HG03039 (cell line): Measurements from ENCODE around the gene SELENBP1.
A peak's percentile ranks its signal among the peaks of the same experiment; 100 is the strongest.
"Not testable (repeated sequence)": the region's sequence is repeated elsewhere in the genome, so short reads cannot be mapped to it uniquely, and the experiment has no call there.

Experiments
- ATAC-seq: cut with Tn5 transposase; IDR thresholded peaks from one replicate; pipeline ENCODE4 v1.9.1; 2021; ENCODE audit warnings: mild to moderate bottlenecking, moderate library complexity; ENCODE audit not compliant: unreplicated experiment

SELENBP1 gene

GRCh38 chr1:151372058-151372934 lies at the start of gene SELENBP1:
SELENBP1 (minus strand) TSS chr1:151372705; CDS start chr1:151372641, 64 bp downstream.
- ATAC-seq: no peak

- ATAC-seq: no peak
These were observed 47.3 kb upstream of the SELENBP1 start for GRCh38 chr1:151419819-151420218.

- no peak for ATAC-seq
These were observed 45.6 kb upstream of the SELENBP1 start for GRCh38 chr1:151418081-151418480.

DNA sequence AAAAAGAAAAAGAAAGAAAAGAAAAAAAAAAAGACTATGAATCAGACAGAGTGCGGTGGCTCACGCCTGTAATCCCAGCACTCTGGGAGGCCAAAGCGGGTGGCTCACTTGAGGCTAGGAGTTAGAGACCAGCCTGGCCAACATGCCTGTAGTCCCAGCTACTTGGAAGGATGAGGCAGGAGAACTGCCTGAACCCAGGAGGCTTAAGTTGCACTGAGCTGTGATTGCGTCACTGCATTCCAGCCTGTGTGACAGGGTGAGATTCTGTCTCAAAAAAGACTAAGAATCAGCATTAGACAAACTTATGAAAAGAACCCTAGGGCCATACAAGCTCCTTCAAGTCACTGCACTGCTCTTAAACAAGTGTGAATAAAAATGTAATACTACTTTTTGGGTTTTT lies 43.7 kb upstream of the SELENBP1 start:
- no peak for ATAC-seq

- ATAC-seq: no peak
These were observed 39.4 kb upstream of the SELENBP1 start for GRCh38 chr1:151411884-151412283.

GRCh38 chr1:151408891-151409290 lies 36.4 kb upstream of the SELENBP1 start:
- no peak for ATAC-seq

- no peak for ATAC-seq
These were observed 34.8 kb upstream of the SELENBP1 start for GRCh38 chr1:151407304-151407703.

DNA sequence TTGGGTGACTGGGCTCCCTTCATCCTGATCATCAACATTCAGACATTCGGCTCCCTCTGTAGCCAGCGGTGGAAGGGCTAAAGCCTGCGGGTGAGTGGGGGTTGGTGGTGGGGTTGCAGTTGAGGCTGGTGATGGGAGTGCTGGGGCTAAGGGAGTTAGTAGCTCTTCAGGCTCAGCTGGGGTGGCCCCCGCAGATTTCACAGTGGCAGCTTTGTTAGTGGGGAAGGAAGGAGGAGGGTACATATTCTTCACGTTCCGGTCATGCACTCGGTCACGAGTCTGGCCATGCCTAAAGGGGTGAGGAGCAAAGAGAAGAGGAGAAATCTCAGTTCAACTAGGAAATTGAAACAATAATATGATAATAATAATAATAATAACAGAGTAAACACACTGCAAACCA lies 33.7 kb upstream of the SELENBP1 start:
- ATAC-seq: no peak

DNA sequence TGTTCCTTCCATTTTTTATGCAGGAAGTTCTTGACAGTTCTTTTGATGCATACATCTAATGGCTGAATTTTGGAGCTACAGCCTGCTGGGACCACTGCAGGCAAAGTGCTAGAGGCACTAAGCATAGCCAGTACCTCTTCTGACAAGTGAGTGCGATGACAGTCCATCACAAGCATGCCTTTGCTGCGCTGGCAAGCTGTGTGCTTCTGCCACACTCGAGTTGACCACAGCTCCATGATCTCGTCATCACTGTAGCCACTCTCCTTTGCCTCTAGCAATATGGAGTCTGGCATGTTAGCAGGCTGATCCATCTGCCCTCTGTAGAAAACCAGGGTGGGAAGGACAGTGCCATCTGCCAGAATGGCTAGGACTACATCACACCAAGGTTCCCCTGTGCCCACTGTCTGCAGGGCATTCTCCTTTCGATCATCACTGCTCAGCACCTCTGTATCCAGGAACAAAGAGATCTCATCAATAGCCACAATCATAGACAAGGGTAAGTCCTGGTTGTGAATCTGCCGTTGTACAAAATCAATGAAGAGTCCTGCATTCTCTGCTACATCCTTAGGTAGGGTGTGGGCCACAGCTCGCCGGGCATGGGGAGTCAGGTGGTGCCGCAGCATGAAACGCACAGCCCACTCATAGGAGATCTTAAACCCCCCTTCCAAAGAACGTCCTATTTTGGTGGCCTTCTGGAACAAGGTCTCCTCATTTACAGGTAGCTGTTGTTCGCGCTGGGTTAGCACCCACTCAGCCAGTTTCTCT lies 32.9 kb upstream of the SELENBP1 start:
- no peak for ATAC-seq

DNA sequence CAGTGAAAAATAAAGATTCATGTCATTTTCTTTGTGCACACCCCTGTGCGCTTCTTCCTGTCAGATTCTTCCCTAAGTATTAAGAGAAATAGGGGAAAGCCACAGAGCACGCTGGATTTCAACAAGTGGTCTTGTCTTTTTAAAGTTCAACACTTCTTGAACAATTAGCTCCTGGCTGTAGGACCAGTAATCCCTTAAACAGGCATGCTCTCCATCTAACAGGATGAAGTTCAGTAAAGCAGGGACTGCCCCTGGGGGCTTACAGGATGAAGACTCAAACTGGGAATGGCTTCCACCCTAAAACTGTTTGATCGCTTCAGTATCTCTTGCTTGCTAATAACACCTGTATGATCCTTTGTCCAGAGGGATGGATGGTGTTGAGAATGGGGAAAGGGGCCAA lies 31.1 kb upstream of the SELENBP1 start:
- no peak for ATAC-seq

GRCh38 chr1:151402764-151403163 lies 30.3 kb upstream of the SELENBP1 start:
- ATAC-seq: no peak

DNA sequence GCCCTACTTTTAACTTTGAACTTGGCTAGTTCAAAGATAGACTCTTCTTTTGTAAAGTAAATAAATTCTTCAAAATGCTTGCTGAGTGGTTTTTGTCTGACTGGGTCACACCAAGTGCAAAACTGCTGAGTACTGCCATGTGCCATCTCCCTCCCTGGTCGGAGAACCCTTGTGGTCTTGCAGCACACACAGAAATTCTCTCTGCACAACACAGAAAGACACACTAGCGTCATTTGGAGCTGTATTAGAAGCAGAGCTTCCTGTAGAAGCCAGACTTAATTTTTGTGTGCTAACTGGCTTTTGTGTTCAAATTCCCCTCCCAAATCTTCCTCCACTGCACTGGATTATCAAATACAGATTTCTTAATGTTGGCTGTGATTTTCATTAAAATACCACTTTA lies 29.4 kb upstream of the SELENBP1 start:
- ATAC-seq: no peak

DNA sequence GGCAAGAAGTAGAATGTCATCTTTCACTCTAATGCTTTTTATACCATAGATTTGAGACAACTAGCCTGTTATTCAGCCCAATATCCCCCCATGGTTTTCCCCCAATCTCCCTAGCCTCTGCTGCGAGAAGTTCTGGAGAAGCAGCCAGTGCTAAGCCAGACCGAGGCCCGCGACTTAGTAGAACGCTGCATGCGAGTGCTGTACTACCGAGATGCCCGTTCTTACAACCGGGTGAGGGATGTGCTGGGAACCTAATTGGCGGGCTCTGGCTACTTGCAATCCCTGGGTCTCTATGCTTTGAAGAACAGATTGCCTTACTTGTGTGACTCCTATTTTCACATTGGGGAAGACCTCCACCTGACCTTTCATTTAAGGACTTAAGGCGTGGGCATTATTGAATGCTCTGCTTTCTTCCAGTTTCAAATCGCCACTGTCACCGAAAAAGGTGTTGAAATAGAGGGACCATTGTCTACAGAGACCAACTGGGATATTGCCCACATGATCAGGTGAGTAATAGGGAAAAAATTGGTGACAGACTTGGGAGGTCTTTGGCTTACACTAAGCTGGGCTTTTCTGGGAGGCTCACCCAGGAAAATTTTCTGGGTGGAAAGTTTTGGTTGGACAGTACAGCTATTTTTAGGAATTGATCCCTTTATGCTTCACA lies 28.8 kb upstream of the SELENBP1 start:
- no peak for ATAC-seq

GRCh38 chr1:151399324-151400171 lies 27.0 kb upstream of the SELENBP1 start, which contains the start of gene PSMB4:
PSMB4 (plus strand) TSS chr1:151399573; CDS start chr1:151399588, 15 bp downstream.
- peak; percentile 72 for ATAC-seq

DNA sequence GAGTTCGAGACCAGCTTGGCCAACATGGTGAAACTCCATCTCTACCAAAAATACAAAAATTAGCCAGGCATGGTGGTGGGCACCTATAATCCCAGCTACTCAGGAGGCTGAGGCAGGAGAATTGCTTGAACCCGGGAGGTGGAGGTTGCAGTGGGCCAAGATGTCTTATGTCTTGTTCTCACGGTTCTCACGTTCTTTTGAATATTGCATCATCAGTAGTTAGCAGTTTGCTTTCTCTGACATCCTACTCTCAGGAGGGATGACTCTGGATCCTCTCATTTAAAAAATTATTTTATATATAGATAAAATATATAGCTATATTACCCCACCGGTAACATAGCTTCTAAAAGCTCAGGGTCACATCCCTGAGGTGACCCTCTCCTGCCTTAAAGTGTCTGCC lies 23.8 kb upstream of the SELENBP1 start:
- not testable (repeated sequence) for ATAC-seq

- ATAC-seq: no peak
These were observed 21.1 kb upstream of the SELENBP1 start for GRCh38 chr1:151393583-151393982.

DNA sequence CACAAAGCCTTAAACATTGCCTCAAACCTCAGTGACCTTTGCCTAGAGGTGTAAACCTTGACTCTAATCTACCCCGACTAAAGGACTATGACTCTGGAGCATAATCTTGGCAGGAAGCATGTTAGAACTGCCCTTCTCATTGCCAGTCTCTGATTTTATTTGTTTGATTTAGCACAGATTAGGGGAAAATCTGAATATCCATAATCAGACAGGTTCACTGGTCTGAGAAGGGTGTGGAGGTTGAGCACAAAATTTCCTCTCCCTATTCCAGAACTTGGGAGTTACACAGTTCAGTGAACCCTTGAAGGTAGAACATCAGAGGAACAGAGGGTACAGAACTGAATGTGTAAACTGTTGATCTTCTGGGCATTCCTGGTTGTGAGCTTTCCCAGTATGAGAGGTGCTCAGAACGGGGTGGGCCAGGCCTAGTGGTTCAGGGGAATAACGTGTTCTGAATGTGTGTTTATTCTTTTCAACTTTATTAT lies 18.6 kb upstream of the SELENBP1 start:
- ATAC-seq: no peak

GRCh38 chr1:151390221-151391078 lies 17.9 kb upstream of the SELENBP1 start:
- ATAC-seq: not testable (repeated sequence)

- ATAC-seq: no peak
These were observed 13.5 kb upstream of the SELENBP1 start for GRCh38 chr1:151386002-151386401.
